Mucosa of stomach (tissue), 1 donor: ENCODE data around the gene FRRS1L.

Source experiments
- H3K27me3 ChIP-seq: one replicate; pipeline ENCODE4 v1.7.0; 2013; ENCODE audit warnings: mild to moderate bottlenecking, low read length; ENCODE audit not compliant: control insufficient read depth, insufficient read depth
- H3K36me3 ChIP-seq: one replicate; pipeline ENCODE4 v1.7.0; 2013; ENCODE audit warnings: low read length; ENCODE audit not compliant: control insufficient read depth, insufficient read depth
- H3K4me1 ChIP-seq: one replicate; pipeline ENCODE4 v1.7.0; 2013; ENCODE audit warnings: mild to moderate bottlenecking, low read length; ENCODE audit not compliant: control insufficient read depth, insufficient read depth
- H3K4me3 ChIP-seq: one replicate; pipeline ENCODE4 v1.7.0; 2013; ENCODE audit warnings: low read length
- H3K9ac ChIP-seq: one replicate; pipeline ENCODE4 v1.7.0; 2013; ENCODE audit warnings: mild to moderate bottlenecking, low read length, moderate library complexity
- H3K9me3 ChIP-seq: one replicate; pipeline ENCODE4 v1.7.0; 2013; ENCODE audit warnings: mild to moderate bottlenecking, low read length, moderate library complexity; ENCODE audit not compliant: control insufficient read depth
- donor health status: Pancreatic carcinoma.

Gene FRRS1L

GRCh38 chr9:109092051-109092580, 74.9 kb downstream of the FRRS1L start:
- Histone ChIP-seq H3K9me3 (no peaks in the 10 kb centered on the region), H3K27me3 (no peaks in the 10 kb centered on the region), H3K9ac (no peak overlapping the region), H3K4me1 (peaks cover 8% of the 10 kb centered on the region), H3K36me3 (no peaks in the 10 kb centered on the region), H3K4me3 (no peak overlapping the region)

GRCh38 chr9:109088221-109088620, 78.8 kb downstream of the FRRS1L start:
- Histone ChIP-seq H3K36me3 (no peaks in the 10 kb centered on the region), H3K4me1 (no peaks in the 10 kb centered on the region), H3K9ac (no peak overlapping the region), H3K27me3 (no peaks in the 10 kb centered on the region), H3K9me3 (no peaks in the 10 kb centered on the region), H3K4me3 (no peak overlapping the region)

- H3K4me1 ChIP-seq, result no peaks in the 10 kb centered on the region
- H3K36me3 ChIP-seq, result no peaks in the 10 kb centered on the region
- H3K27me3 ChIP-seq, result no peaks in the 10 kb centered on the region
- no peak overlapping the region for H3K4me3 ChIP-seq
- no peak overlapping the region for H3K9ac ChIP-seq
- H3K9me3 ChIP-seq, result no peaks in the 10 kb centered on the region
Observed at GRCh38 chr9:109087795-109088194, 79.3 kb downstream of the FRRS1L start.

- Histone ChIP-seq H3K4me1 (peaks cover 5% of the 10 kb centered on the region), H3K9me3 (no peaks in the 10 kb centered on the region), H3K4me3 (no peak overlapping the region), H3K36me3 (no peaks in the 10 kb centered on the region), H3K9ac (no peak overlapping the region), H3K27me3 (no peaks in the 10 kb centered on the region)
Observed at GRCh38 chr9:109086221-109086620, 80.8 kb downstream of the FRRS1L start.

GRCh38 chr9:109085510-109085909, 81.5 kb downstream of the FRRS1L start:
- Histone ChIP-seq H3K36me3 (no peaks in the 10 kb centered on the region), H3K9ac (no peak overlapping the region), H3K4me3 (no peak overlapping the region), H3K27me3 (no peaks in the 10 kb centered on the region), H3K9me3 (no peaks in the 10 kb centered on the region), H3K4me1 (peaks cover 5% of the 10 kb centered on the region)

- H3K4me1 ChIP-seq, result peaks cover 5% of the 10 kb centered on the region
- H3K9ac ChIP-seq, result no peak overlapping the region
- H3K27me3 ChIP-seq, result no peaks in the 10 kb centered on the region
- no peak overlapping the region for H3K4me3 ChIP-seq
- no peaks in the 10 kb centered on the region for H3K36me3 ChIP-seq
- no peaks in the 10 kb centered on the region for H3K9me3 ChIP-seq
Observed at GRCh38 chr9:109083813-109084405, 83.1 kb downstream of the FRRS1L start.

- no peaks in the 10 kb centered on the region for H3K27me3 ChIP-seq
- H3K9ac ChIP-seq, result no peak overlapping the region
- no peak overlapping the region for H3K4me3 ChIP-seq
- H3K9me3 ChIP-seq, result no peaks in the 10 kb centered on the region
- peaks cover 5% of the 10 kb centered on the region for H3K36me3 ChIP-seq
- H3K4me1 ChIP-seq, result peaks cover 5% of the 10 kb centered on the region
Observed at GRCh38 chr9:109083141-109083540, 83.9 kb downstream of the FRRS1L start.

GRCh38 chr9:109082091-109082620, 84.9 kb downstream of the FRRS1L start:
- Histone ChIP-seq H3K36me3 (peaks cover 5% of the 10 kb centered on the region), H3K9me3 (no peaks in the 10 kb centered on the region), H3K27me3 (no peaks in the 10 kb centered on the region), H3K4me1 (peaks cover 11% of the 10 kb centered on the region), H3K4me3 (no peak overlapping the region), H3K9ac (no peak overlapping the region)
